Smooth muscle cell (in vitro differentiated cells): ENCODE data around the gene LMOD1. TPM values are rescaled to one million over a fixed set of nuclear protein-coding genes. Genes with fewer than 3 reads are reported as not detected.

Experiments
- DNase-seq: peaks from one replicate; lab custom pipeline; 2025; ENCODE audit not compliant: unreplicated experiment; lab: John Stamatoyannopoulos, UW
- H2AFZ ChIP-seq: fragments of 200-600 bp; sonication (generic); 2 replicates; pipeline ENCODE4 v1.6.0; 2016; ENCODE audit warnings: antibody characterized with exemption, low read depth, mild to moderate bottlenecking
- H3F3A ChIP-seq: fragments of 200-600 bp; sonication (generic); 2 replicates; pipeline ENCODE4 v1.6.0; 2017; ENCODE audit warnings: antibody characterized with exemption, low read depth
- H3K27ac ChIP-seq: fragments of 200-600 bp; sonication (generic); 2 replicates; pipeline ENCODE4 v1.5.1; 2016; ENCODE audit warnings: low read depth, mild to moderate bottlenecking
- H3K27me3 ChIP-seq: fragments of 200-600 bp; sonication (generic); 2 replicates; pipeline ENCODE4 v1.6.1; 2016; ENCODE audit warnings: low read depth, mild to moderate bottlenecking
- H3K36me3 ChIP-seq: fragments of 200-600 bp; sonication (generic); 2 replicates; pipeline ENCODE4 v1.5.1; 2016; ENCODE audit warnings: low read depth
- H3K4me1 ChIP-seq: fragments of 200-600 bp; sonication (generic); 2 replicates; pipeline ENCODE4 v1.5.1; 2016; ENCODE audit warnings: low read depth
- H3K4me2 ChIP-seq: fragments of 200-600 bp; sonication (generic); 2 replicates; pipeline ENCODE4 v1.6.0; 2016; ENCODE audit warnings: mild to moderate bottlenecking
- H3K4me3 ChIP-seq: fragments of 200-600 bp; sonication (generic); 2 replicates; pipeline ENCODE4 v1.5.1; 2016; ENCODE audit warnings: mild to moderate bottlenecking
- H3K79me2 ChIP-seq: fragments of 200-600 bp; sonication (generic); 2 replicates; pipeline ENCODE4 v1.6.0; 2016; ENCODE audit warnings: low read depth, mild to moderate bottlenecking
- H3K9ac ChIP-seq: fragments of 200-600 bp; sonication (generic); 2 replicates; pipeline ENCODE4 v1.6.0; 2016; ENCODE audit warnings: low read depth
- H3K9me3 ChIP-seq: fragments of 200-600 bp; sonication (generic); replicated peaks from 2 replicates; pipeline ENCODE4 v1.5.1; 2016; ENCODE audit warnings: low read depth
- H4K20me1 ChIP-seq: fragments of 200-600 bp; sonication (generic); 2 replicates; pipeline ENCODE4 v1.6.0; 2016; ENCODE audit warnings: low read depth
- CTCF ChIP-seq: fragments of 200-600 bp; sonication (generic); IDR thresholded peaks from 2 replicates; pipeline ENCODE4 v1.5.1; 2017; ENCODE audit warnings: borderline replicate concordance, mild to moderate bottlenecking, antibody characterized with exemption; ENCODE audit not compliant: insufficient read depth, poor library complexity, severe bottlenecking
- WGBS: methylation state at CpG from one replicate; pipeline ENCODE4 v1.1.7; 2016; ENCODE audit warnings: low lambda C conversion rate; 5-methylcytosine and 5-hydroxymethylcytosine counted together
- polyA plus RNA-seq: library from polyadenylated mRNA; unstranded; fragments of >200 nt; fragmentation: Nextera tagmentation; extraction: Ambion mirVana; gene quantifications from 2 replicates; pipeline ENCODE4 v1.2.1, GENCODE V29; 2016
- total RNA-seq: library from RNA; depleted of rRNA; stranded (reverse); fragments of >200 nt; gene quantifications from 2 replicates; pipeline ENCODE4 v1.2.3, GENCODE V29; 2014

LMOD1 gene
- total and polyA plus RNA-seq, 2 experiments from 2014 or later, result 4.0 to 5.6 TPM

GRCh38 chr1:201886103-201886885 lies 60.1 kb downstream of the LMOD1 start:
- Histone ChIP-seq H3K27ac (peak overlapping the region; percentile 32), H4K20me1 (no peaks in the 10 kb centered on the region), H3K9ac (no peak overlapping the region), H3F3A (no peaks in the 10 kb centered on the region), H3K4me2 (no peak overlapping the region), H3K9me3 (no peaks in the 10 kb centered on the region), H3K36me3 (no peaks in the 10 kb centered on the region), H3K4me1 (peaks cover 8% of the 10 kb centered on the region), H3K4me3 (no peak overlapping the region), H3K27me3 (no peaks in the 10 kb centered on the region), H2AFZ (no peak overlapping the region), H3K79me2 (no peaks in the 10 kb centered on the region)
- no peak for DNase-seq
- TF ChIP-seq CTCF, result no peak
- 92% methylated on average over 9 of the region's 9 CpGs for WGBS

- no peak for DNase-seq
- no peaks in the 10 kb centered on the region for H4K20me1 ChIP-seq
- H3K27ac ChIP-seq, result peak overlapping the region; percentile 32
- no peaks in the 10 kb centered on the region for H3K36me3 ChIP-seq
- H3F3A ChIP-seq, result no peaks in the 10 kb centered on the region
- H3K4me3 ChIP-seq, result no peak overlapping the region
- H3K27me3 ChIP-seq, result no peaks in the 10 kb centered on the region
- no peaks in the 10 kb centered on the region for H3K9me3 ChIP-seq
- H3K4me1 ChIP-seq, result peaks cover 8% of the 10 kb centered on the region
- no peak overlapping the region for H3K9ac ChIP-seq
- H3K4me2 ChIP-seq, result no peak overlapping the region
- WGBS, result 78% methylated on average over 6 of the region's 6 CpGs
- H3K79me2 ChIP-seq, result no peaks in the 10 kb centered on the region
- TF ChIP-seq CTCF, result no peak
- no peak overlapping the region for H2AFZ ChIP-seq
Measured at GRCh38 chr1:201885531-201886075, 60.7 kb downstream of the LMOD1 start.

- Histone ChIP-seq H3K4me1 (peaks cover 8% of the 10 kb centered on the region), H3K79me2 (no peaks in the 10 kb centered on the region), H2AFZ (no peak overlapping the region), H3K4me2 (no peak overlapping the region), H3F3A (no peaks in the 10 kb centered on the region), H3K27me3 (no peaks in the 10 kb centered on the region), H3K4me3 (no peak overlapping the region), H3K27ac (no peak overlapping the region), H4K20me1 (no peaks in the 10 kb centered on the region), H3K36me3 (no peaks in the 10 kb centered on the region), H3K9me3 (no peaks in the 10 kb centered on the region), H3K9ac (no peak overlapping the region)
- DNase-seq, result no peak
- WGBS, result 100% methylated on average over 1 of the region's 1 CpG
- no peak for TF ChIP-seq CTCF
Measured at GRCh38 chr1:201884425-201884824, 61.9 kb downstream of the LMOD1 start.
